CD4-positive, alpha-beta T cell treated with Interleukin-4 for 4 hours (primary cell): ENCODE results near the gene FMNL2.

Experiments used
- DNase-seq: peaks from one replicate; pipeline ENCODE4 v3.0.0-alpha.2; 2020

The FMNL2 gene

GRCh38 chr2:152676461-152676860 is 341.5 kb downstream of the FMNL2 start:
- DNase-seq = no peak

DNA sequence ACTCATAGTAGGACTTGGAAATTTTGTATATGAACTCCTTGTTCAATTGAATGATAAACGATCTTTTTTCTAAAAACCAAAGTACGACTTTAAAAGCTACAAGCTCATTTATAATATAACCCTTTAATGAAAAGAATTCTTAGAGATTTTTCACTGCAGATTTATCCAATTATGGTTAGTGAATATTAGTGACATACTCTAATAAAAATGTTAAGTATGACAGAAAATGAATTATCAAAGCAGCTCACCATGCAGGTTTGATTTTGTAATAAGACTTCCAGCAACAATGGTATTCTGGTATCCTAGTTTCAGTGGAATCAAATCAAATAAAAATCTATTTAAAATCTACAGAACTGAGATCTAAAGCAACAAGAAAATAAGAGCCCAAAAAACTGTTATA is 343.8 kb downstream of the FMNL2 start:
- no peak for DNase-seq

- no peak for DNase-seq
Measured at GRCh38 chr2:152682663-152683062, 347.7 kb downstream of the FMNL2 start.

GRCh38 chr2:152683400-152683799 is 348.4 kb downstream of the FMNL2 start:
- DNase-seq = no peak

GRCh38 chr2:152686321-152686720 is 351.3 kb downstream of the FMNL2 start:
- DNase-seq = no peak

- DNase-seq = no peak
Measured at GRCh38 chr2:152693033-152693432, 358.1 kb downstream of the FMNL2 start.

DNA sequence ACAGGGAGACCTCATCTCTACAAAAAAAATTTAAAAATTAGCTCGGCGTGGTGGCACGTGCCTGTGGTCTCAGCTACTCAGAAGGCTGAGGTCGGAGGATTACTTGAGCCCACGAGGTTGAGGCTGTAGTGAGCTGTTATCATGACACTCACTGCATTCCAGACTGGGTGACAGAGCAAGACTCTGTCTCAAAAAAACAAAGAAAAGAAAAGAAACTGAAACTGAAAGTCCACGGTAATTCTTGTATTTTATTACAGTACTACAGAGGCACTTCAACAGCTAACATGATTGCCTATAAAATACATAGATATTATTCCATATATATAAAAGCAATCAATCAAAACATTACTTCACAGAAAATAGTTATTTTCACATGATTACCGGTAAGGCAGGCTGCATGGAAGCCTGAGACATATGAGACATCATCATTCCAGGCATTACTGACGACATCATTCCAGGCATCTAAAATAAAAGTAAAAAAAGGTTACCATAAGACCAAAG is 359.2 kb downstream of the FMNL2 start:
- peak; percentile 69 for DNase-seq

- DNase-seq = no peak
Measured at GRCh38 chr2:152695763-152696162, 360.8 kb downstream of the FMNL2 start.

- no peak for DNase-seq
Measured at GRCh38 chr2:152696476-152696875, 361.5 kb downstream of the FMNL2 start.
